Stimulated activated CD8-positive, alpha-beta memory T cell treated with anti-CD3 and anti-CD28 coated beads, Interleukin-12 subunit alpha, Interleukin-12 subunit beta, amount 100 ng/mL, for 24 hours (primary cell): ENCODE data around the gene ZFHX2.

Experiments used
- DNase-seq: peaks from one replicate; pipeline ENCODE4 v3.0.0-alpha.2; 2020; ENCODE audit errors: extremely low read depth

Gene ZFHX2

DNA sequence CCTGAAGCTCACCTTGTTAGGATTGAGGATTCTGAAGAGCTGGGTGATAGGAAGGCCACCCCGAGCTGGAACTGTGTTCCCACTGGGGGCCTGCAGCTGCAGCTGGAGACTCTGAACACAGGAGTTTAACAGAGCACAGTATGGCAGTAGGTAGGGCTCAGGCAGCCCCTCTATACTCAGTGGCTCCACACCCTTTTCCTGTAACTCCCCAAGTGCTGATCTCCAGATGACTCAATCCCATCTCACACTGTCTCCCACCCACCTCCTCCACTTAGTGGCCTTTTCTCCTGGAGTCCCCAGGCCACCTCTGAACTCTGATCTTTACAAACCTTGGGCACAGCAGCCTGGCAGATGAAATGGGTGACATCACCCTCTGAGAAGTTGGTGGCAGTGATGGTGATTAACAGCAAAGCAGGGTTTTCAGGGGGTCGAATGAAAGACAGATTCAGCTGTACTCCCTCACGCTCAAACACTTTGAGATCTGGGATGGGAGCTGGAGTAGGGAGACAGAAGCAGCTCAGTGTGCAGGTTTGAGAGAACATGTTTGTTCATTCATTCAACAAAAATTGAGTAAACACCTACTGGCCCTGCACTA is 8.5 kb upstream of the ZFHX2 start:
- DNase-seq, result no peak

- DNase-seq, result no peak
Observed at GRCh38 chr14:23559010-23559925, 7.7 kb upstream of the ZFHX2 start.

- DNase-seq, result no peak
Observed at GRCh38 chr14:23558346-23559009, 6.9 kb upstream of the ZFHX2 start.

GRCh38 chr14:23557946-23558345 is 6.4 kb upstream of the ZFHX2 start:
- DNase-seq, result no peak

- no peak for DNase-seq
Observed at GRCh38 chr14:23557521-23557920, 6.0 kb upstream of the ZFHX2 start.

DNA sequence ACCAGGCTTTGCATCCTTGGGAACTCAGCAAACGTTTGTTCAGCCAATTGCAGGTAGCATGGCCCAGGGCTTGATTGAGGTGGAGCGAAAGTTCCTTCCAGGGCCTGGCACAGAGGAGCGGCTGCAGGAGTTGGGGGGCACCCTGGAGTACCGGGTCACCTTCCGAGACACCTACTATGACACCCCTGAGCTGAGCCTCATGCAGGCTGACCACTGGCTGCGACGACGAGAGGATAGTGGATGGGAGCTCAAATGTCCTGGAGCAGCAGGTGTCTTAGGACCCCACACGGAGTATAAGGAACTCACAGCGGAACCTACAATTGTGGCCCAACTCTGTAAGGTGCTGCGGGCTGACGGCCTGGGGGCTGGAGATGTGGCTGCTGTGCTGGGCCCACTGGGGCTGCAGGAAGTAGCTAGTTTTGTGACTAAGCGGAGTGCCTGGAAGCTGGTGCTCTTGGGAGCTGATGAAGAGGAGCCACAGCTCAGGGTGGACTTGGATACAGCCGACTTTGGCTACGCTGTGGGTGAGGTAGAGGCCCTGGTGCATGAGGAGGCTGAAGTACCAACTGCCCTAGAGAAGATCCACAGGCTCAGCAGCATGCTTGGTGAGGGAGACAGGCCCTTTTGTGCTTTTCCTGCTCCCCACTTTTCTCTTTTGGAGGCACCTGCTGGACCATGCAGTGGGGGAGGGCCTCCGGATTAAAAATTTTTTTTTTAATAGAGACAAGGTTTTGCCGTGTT is 5.3 kb upstream of the ZFHX2 start:
- DNase-seq, result no peak

- peak; percentile 90 for DNase-seq
Observed at GRCh38 chr14:23555882-23556699, 4.5 kb upstream of the ZFHX2 start, which contains the start of gene THTPA. THTPA (plus strand) TSS chr14:23556271; CDS start chr14:23556758, 487 bp downstream.

DNA sequence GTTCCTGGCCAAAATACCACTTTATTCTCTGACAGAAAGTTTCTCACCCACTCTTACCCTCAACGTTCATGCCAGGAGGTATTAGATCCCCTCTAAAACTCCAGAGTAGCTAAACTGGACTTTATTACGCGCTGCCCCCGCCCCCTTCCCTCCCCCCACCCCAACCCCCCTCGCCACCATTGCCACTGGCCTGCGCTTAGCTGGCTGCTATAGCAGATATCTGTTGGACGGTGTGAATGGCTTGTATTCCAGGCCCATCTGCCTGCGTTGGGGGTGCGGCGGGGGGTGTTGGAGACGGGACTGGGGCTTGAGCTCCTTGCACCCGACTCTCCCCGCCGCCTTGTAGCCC is 3.9 kb upstream of the ZFHX2 start:
- no peak for DNase-seq

GRCh38 chr14:23550812-23551265 is 726 bp downstream of the ZFHX2 start:
- no peak for DNase-seq

DNA sequence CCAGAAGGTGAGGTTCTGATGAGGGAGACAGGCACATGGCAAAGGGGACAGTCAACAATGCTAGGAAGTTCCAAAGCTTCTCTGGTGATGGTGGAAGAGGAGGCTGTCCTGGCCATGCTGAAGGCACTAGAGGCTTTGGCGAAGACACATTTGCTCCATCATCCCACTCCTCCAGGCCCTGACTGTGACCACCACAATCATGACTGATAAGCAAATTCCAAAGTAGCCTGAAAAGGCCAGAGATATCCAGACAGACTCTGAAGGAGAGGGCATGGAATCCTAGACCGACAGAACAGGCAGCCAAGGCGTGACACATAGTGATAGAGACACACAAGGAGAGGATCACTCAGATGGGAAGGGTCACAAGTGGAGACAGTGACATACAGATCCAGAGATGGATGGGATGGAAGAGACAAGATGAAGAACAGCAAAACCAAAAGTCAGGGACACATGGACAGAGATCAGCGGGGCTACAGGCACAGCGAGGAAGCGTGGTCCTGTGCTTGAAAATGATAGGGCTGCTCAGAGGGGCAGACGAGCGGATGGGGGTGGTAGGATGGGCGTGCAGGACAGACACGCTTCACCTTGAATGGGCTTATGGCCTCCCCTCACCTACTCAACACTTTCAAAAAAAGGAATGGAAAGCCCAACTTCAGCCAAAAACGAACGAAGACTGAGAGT is 1.3 kb downstream of the ZFHX2 start:
- DNase-seq, result no peak

- DNase-seq, result no peak
Observed at GRCh38 chr14:23548351-23549318, 2.9 kb downstream of the ZFHX2 start.

DNA sequence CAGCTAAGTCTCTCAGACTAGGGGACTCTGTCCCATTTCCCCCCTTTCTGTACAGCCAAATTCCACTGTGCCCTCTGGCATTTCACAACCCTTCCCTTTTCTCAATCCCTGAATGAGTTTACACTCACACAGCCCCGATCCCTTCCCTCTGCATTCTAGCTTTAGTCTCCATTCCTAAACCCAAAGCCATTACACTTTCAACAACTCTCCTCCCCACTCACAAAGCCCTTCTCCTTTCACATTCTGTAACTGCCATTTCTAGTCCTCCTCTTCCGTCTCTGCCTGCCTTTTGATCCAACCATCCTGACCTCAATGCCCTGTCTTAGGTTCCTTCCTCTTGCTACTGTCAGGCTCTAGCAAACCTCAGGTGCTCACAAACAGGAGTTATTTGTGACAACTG is 3.6 kb downstream of the ZFHX2 start:
- no peak for DNase-seq

DNA sequence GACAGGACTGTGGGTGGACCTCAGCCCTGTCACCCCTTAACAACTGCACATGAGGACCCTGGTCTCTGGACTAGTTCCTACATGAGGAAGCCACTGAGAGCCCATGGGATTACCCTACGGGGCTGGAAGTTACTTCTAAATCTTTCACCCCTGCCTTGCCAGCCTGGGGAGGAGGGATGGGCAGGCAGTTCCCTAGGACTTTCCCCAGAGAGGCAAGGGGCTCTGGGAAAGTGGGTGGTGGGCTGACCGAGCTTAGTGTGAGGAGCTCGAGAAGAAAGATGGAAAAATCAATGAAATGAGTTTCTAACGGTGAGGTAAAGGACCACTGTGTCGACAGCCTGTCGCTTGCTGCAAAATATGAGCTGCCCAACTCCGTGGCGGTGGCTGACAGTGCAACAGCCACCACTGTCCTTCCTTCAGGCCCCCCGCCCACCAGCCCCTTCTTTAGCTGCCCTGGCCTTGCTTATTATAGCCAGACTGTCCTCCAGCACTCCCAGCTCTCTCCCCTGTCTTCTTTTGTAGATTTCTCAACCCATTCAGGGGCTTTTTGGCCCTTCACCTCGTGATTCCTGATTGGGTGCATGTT is 5.0 kb downstream of the ZFHX2 start:
- no peak for DNase-seq

- DNase-seq, result no peak
Observed at GRCh38 chr14:23545740-23546365, 5.7 kb downstream of the ZFHX2 start.

DNA sequence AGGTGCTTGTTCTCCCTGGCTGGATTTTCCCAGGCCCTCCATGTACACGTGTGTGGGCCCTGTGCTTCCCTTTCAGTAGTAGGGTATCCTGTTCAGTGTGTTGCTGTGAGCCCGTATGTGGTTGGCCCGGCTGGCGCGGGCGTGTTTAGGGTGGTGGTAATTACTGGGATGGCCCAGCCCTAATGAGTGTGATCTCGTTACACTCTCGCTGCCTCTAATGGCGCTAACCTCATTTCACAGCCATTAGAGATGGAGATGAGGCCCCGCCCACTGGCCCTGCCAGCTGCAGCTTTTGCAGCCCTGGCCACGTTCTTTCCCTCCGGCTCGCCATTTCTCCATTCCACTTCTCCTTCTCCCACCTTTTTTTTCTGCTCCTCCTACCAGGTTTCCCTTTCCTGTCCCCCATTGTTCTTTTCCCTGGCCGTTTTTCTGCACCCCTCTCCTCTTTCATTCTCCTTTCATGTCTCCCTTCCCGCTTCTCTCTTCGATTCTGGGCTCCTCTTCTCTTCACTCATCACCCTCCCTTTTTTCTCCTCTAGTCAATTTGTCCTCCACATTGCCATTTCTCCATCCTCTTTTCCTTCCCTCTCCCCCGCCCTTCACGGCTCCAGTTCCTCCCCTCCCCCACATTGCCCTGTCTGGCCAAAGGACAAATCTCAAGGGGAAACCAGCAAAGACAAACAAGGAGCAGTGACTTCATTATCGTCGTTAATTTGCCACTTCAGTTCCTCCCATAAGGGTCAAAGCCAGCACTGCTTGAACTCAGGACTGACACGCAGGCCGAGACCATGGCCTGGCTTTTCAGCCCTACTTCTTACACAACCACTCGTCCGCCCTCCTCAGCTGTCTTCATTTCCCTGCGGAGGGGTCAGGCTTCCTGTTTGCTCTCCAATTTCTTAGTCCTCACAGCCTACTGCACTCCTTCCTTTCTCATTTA is 6.8 kb downstream of the ZFHX2 start:
- DNase-seq, result no peak

DNA sequence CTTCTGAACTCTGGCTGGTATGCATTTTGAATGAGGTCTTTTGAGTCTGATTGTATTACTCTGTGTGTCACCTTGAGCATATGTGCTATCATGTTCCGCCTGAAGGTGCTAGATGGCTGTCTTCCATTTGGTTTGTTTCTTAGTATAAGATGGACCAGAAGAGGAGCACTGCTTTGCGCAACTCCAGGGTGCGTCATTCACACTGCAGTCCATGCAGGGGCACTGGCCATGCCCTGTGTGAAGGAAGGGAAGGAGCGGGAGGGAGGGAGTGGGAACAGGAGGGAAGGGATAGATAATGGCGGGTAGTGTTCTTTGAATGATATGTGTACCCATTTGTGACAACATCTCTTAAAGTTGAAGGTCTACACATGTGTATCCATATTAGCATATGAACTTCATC is 8.2 kb downstream of the ZFHX2 start:
- no peak for DNase-seq

GRCh38 chr14:23542261-23542660 is 9.3 kb downstream of the ZFHX2 start:
- no peak for DNase-seq

DNA sequence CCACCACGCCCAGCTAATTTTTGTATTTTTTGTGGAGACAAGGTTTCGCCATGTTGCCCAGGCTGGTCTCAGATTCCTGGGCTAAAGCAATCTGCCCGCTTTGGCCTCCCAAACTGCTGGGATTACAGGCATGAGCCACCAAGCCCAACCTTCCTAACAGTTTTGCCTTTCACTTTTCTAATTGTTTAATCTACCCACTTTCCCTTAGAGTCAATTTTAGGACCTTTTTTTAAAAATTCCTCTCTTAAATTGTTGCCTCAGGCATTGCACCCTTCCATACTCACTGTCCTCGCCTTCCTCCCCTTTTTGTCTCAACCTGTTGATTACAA is 11.5 kb downstream of the ZFHX2 start:
- no peak for DNase-seq
